ENCODE measurements around the gene CRTC1.

Gene CRTC1

DNA sequence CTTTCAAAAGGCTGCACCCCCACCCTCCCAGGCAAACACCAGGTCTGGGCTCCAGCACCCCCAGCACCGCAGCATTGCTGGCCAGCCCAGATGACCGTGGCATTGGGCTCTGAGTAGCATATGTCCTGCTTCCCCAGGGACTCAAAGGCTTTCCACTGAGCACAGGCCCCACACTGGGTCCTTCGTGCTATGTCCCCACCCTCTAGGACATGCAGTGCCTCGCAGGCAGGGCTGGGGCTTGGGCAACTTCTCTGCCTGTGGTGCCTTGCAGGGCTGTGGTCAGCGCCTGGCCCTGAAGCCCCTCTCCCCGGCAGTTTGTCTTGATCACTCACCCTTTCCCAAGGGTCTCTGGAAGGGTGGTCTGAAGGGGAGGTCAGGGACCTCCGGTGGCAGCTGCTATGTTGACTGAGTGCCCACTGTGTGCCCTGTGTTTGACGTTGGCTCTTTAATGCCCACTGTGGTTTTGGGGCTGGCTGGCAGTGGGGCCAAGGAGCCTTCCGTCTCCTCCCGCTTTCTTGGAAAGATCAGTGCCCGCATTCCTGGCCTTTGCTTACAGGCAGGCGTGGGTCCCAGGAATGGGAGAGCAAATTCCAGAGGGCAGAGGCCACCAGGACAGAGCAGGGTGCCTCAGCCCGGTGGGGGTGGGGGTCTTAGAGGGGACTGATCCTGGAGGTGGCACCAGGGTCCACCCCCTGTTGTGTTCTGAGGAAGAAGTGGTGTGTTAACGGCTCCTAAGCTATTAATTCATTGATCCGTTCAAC is 20.3 kb upstream of the CRTC1 start:
- WGBS, 2 donors (ENCODE audit: extremely low coverage in 2 of 2, insufficient read length in 2 of 2, insufficient replicate concordance in 1 of 2): no CpG with 5 or more reads among the region's 15 CpGs
- H4K91ac ChIP-seq (ENCODE audit: low read depth, low read length, poor library complexity): no peak overlapping the region
- H3K36me3 ChIP-seq (replicated peaks in 1 of 2; ENCODE audit: control insufficient read depth in 2 of 2, insufficient read depth in 2 of 2, low read length in 2 of 2): peaks cover 7 to 22% of the 10 kb centered on the region in 2 donors
- no peak overlapping the region for H2AFZ ChIP-seq (ENCODE audit: low read length)
- H2BK5ac ChIP-seq (ENCODE audit: low read length): no peak overlapping the region
- H3K14ac ChIP-seq (ENCODE audit: low read length): no peak overlapping the region
- peaks cover 0 to 2% of the 10 kb centered on the region in 2 donors for H3K9me3 ChIP-seq (replicated peaks in 1 of 2; ENCODE audit: control insufficient read depth in 2 of 2, insufficient read depth in 1 of 2, low read depth in 1 of 2, low read length in 2 of 2)
- H3K4me2 ChIP-seq (ENCODE audit: insufficient read depth, low read length, poor library complexity, severe bottlenecking): peak overlapping the region; percentile 13
- H2BK120ac ChIP-seq (ENCODE audit: low read depth, low read length): peak overlapping the region; percentile 35
- H3K23ac ChIP-seq (ENCODE audit: low read depth, low read length, poor library complexity): no peak overlapping the region
- H4K8ac ChIP-seq (ENCODE audit: low read depth, low read length): no peak overlapping the region
- H3K4me3 ChIP-seq (ENCODE audit: low read length in 2 of 2): peak overlapping the region in 1 of 2 donors; percentile 39
- H2AK5ac ChIP-seq (ENCODE audit: low read depth, low read length): peak overlapping the region; percentile 41
- H3K4ac ChIP-seq (ENCODE audit: low read length): no peak overlapping the region
- H3K79me1 ChIP-seq (ENCODE audit: low read depth, low read length): peaks cover 4% of the 10 kb centered on the region
- no peak overlapping the region for H2BK12ac ChIP-seq (ENCODE audit: low read length)
- no peak overlapping the region for H2BK15ac ChIP-seq (ENCODE audit: low read length)
- H3K4me1 ChIP-seq (ENCODE audit: control insufficient read depth in 2 of 2, insufficient read depth in 1 of 2, low read depth in 1 of 2, low read length in 2 of 2): peaks cover 12 to 21% of the 10 kb centered on the region in 2 donors
- no peak overlapping the region for H3K9ac ChIP-seq (ENCODE audit: low read depth, low read length, poor library complexity)
- DNase-seq (ENCODE audit: low spot score): no peak
- H3K27me3 ChIP-seq (ENCODE audit: control insufficient read depth in 3 of 3, insufficient read depth in 3 of 3, low read depth in 1 of 3, low read length in 3 of 3): no peaks in the 10 kb centered on the region
- H3K27ac ChIP-seq (replicated peaks; ENCODE audit: low read length): no peak overlapping the region
- peak overlapping the region; percentile 5 for H3K18ac ChIP-seq (ENCODE audit: low read length)

DNA sequence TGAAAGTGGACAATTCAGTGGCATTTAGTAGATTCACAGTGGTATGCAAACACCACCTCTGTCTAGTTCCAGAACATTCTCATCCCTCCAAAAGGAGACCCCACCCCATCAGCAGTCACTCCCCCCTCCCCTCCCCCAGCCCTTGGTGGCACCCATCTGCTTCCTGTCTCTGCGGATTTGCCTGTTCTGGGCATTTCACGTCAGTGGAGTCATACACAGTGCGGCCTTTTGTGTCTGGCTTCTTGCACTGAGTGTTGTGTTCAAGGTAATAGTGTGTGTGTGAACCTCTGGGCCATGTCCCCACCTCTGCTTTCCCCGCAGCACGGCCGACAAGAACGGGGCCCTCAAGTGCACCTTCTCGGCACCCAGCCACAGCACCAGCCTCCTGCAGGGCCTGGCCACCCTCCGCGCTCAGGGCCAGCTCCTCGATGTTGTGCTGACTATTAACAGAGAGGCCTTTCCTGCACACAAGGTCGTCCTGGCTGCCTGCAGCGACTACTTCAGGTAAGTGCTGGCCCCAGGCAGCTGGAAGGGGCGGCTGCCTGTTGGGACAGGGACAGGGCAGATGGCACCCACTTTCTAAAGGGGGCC is 19.4 kb upstream of the CRTC1 start:
- H3K27ac ChIP-seq (replicated peaks; ENCODE audit: low read length): peak overlapping the region; percentile 14
- H3K9me3 ChIP-seq (replicated peaks in 1 of 2; ENCODE audit: control insufficient read depth in 2 of 2, insufficient read depth in 1 of 2, low read depth in 1 of 2, low read length in 2 of 2): peaks cover 0 to 2% of the 10 kb centered on the region in 2 donors
- H3K27me3 ChIP-seq (ENCODE audit: control insufficient read depth in 3 of 3, insufficient read depth in 3 of 3, low read depth in 1 of 3, low read length in 3 of 3): no peaks in the 10 kb centered on the region
- no peak for DNase-seq (ENCODE audit: low spot score)
- H2AFZ ChIP-seq (ENCODE audit: low read length): no peak overlapping the region
- no CpG with 5 or more reads among the region's 14 CpGs for WGBS, 2 donors (ENCODE audit: extremely low coverage in 2 of 2, insufficient read length in 2 of 2, insufficient replicate concordance in 1 of 2)
- H3K4me1 ChIP-seq (ENCODE audit: control insufficient read depth in 2 of 2, insufficient read depth in 1 of 2, low read depth in 1 of 2, low read length in 2 of 2): peaks cover 8 to 17% of the 10 kb centered on the region in 2 donors
- no peak overlapping the region for H3K9ac ChIP-seq (ENCODE audit: low read depth, low read length, poor library complexity)
- peaks cover 11 to 31% of the 10 kb centered on the region in 2 donors for H3K36me3 ChIP-seq (replicated peaks in 1 of 2; ENCODE audit: control insufficient read depth in 2 of 2, insufficient read depth in 2 of 2, low read length in 2 of 2)
- H3K4me2 ChIP-seq (ENCODE audit: insufficient read depth, low read length, poor library complexity, severe bottlenecking): no peak overlapping the region
- H2BK12ac ChIP-seq (ENCODE audit: low read length): peak overlapping the region; percentile 22
- H4K8ac ChIP-seq (ENCODE audit: low read depth, low read length): no peak overlapping the region
- peak overlapping the region; percentile 75 for H2BK5ac ChIP-seq (ENCODE audit: low read length)
- peak overlapping the region; percentile 85 for H2BK15ac ChIP-seq (ENCODE audit: low read length)
- peak overlapping the region; percentile 85 for H3K18ac ChIP-seq (ENCODE audit: low read length)
- H3K14ac ChIP-seq (ENCODE audit: low read length): no peak overlapping the region
- H2AK5ac ChIP-seq (ENCODE audit: low read depth, low read length): no peak overlapping the region
- peaks cover 8% of the 10 kb centered on the region for H3K79me1 ChIP-seq (ENCODE audit: low read depth, low read length)
- no peak overlapping the region for H3K4ac ChIP-seq (ENCODE audit: low read length)
- peak overlapping the region in 1 of 2 donors; percentile 6 for H3K4me3 ChIP-seq (ENCODE audit: low read length in 2 of 2)
- no peak overlapping the region for H4K91ac ChIP-seq (ENCODE audit: low read depth, low read length, poor library complexity)
- H3K23ac ChIP-seq (ENCODE audit: low read depth, low read length, poor library complexity): peak overlapping the region; percentile 5
- no peak overlapping the region for H2BK120ac ChIP-seq (ENCODE audit: low read depth, low read length)

DNA sequence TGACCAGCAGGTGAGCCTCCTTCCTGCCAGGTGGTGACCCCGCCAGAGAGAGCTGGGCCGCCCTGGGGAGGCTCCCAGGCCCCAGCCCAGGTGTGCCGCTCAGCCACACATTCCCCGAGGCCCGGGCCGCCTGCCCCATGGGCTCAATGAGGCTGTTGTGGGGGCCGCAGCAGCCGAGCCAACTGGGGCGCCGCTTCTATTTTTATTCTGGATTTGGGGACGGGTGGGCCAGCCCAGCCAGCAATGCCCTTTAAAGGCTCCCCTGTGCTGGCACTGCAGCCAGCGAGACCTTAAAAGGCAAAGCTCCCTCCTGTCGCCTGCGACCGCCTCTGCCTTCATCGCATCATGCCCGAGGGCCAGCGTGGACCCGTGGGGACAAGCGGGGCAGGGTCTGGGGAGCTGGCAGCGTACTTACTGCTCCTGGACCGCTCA is 17.7 kb upstream of the CRTC1 start:
- no peak overlapping the region for H3K23ac ChIP-seq (ENCODE audit: low read depth, low read length, poor library complexity)
- H3K9me3 ChIP-seq (replicated peaks in 1 of 2; ENCODE audit: control insufficient read depth in 2 of 2, insufficient read depth in 1 of 2, low read depth in 1 of 2, low read length in 2 of 2): peaks cover 0 to 2% of the 10 kb centered on the region in 2 donors

GRCh38 chr19:18666317-18666716 is 17.2 kb upstream of the CRTC1 start:
- Histone ChIP-seq H3K79me1 (ENCODE audit: low read depth, low read length) (peaks cover 8% of the 10 kb centered on the region), H2AFZ (ENCODE audit: low read length) (no peak overlapping the region), H2BK12ac (ENCODE audit: low read length) (no peak overlapping the region), H3K4ac (ENCODE audit: low read length) (no peak overlapping the region), H4K91ac (ENCODE audit: low read depth, low read length, poor library complexity) (no peak overlapping the region), H2BK15ac (ENCODE audit: low read length) (no peak overlapping the region), H3K27me3 (ENCODE audit: control insufficient read depth in 3 of 3, insufficient read depth in 3 of 3, low read depth in 1 of 3, low read length in 3 of 3) (no peaks in the 10 kb centered on the region), H4K8ac (ENCODE audit: low read depth, low read length) (no peak overlapping the region), H3K9me3 (replicated peaks in 1 of 2; ENCODE audit: control insufficient read depth in 2 of 2, insufficient read depth in 1 of 2, low read depth in 1 of 2, low read length in 2 of 2) (peaks cover 0 to 2% of the 10 kb centered on the region in 2 donors), H3K36me3 (replicated peaks in 1 of 2; ENCODE audit: control insufficient read depth in 2 of 2, insufficient read depth in 2 of 2, low read length in 2 of 2) (peaks cover 11 to 51% of the 10 kb centered on the region in 2 donors), H3K27ac (replicated peaks; ENCODE audit: low read length) (no peak overlapping the region), H2BK5ac (ENCODE audit: low read length) (peak overlapping the region; percentile 13), H2BK120ac (ENCODE audit: low read depth, low read length) (no peak overlapping the region), H3K14ac (ENCODE audit: low read length) (no peak overlapping the region), H3K4me1 (ENCODE audit: control insufficient read depth in 2 of 2, insufficient read depth in 1 of 2, low read depth in 1 of 2, low read length in 2 of 2) (peaks cover 4 to 12% of the 10 kb centered on the region in 2 donors), H3K23ac (ENCODE audit: low read depth, low read length, poor library complexity) (no peak overlapping the region), H2AK5ac (ENCODE audit: low read depth, low read length) (peak overlapping the region; percentile 25), H3K4me2 (ENCODE audit: insufficient read depth, low read length, poor library complexity, severe bottlenecking) (no peak overlapping the region), H3K9ac (ENCODE audit: low read depth, low read length, poor library complexity) (no peak overlapping the region), H3K4me3 (ENCODE audit: low read length in 2 of 2) (no peak overlapping the region), H3K18ac (ENCODE audit: low read length) (no peak overlapping the region)
- no peak for DNase-seq (ENCODE audit: low spot score)
- no CpG with 5 or more reads among the region's 12 CpGs for WGBS, 2 donors (ENCODE audit: extremely low coverage in 2 of 2, insufficient read length in 2 of 2, insufficient replicate concordance in 1 of 2)

More for the DNA sequence above, 17.7 kb upstream of the CRTC1 start:
- Histone ChIP-seq H3K27ac (replicated peaks; ENCODE audit: low read length) (no peak overlapping the region), H3K4me2 (ENCODE audit: insufficient read depth, low read length, poor library complexity, severe bottlenecking) (no peak overlapping the region), H2BK5ac (ENCODE audit: low read length) (peak overlapping the region; percentile 13), H3K14ac (ENCODE audit: low read length) (no peak overlapping the region), H3K4ac (ENCODE audit: low read length) (no peak overlapping the region), H3K18ac (ENCODE audit: low read length) (no peak overlapping the region), H3K4me3 (ENCODE audit: low read length in 2 of 2) (no peak overlapping the region), H3K79me1 (ENCODE audit: low read depth, low read length) (peaks cover 8% of the 10 kb centered on the region), H3K27me3 (ENCODE audit: control insufficient read depth in 3 of 3, insufficient read depth in 3 of 3, low read depth in 1 of 3, low read length in 3 of 3) (no peaks in the 10 kb centered on the region), H3K9ac (ENCODE audit: low read depth, low read length, poor library complexity) (no peak overlapping the region), H4K91ac (ENCODE audit: low read depth, low read length, poor library complexity) (no peak overlapping the region), H4K8ac (ENCODE audit: low read depth, low read length) (no peak overlapping the region), H2AK5ac (ENCODE audit: low read depth, low read length) (no peak overlapping the region), H2BK12ac (ENCODE audit: low read length) (no peak overlapping the region), H2BK15ac (ENCODE audit: low read length) (no peak overlapping the region), H2BK120ac (ENCODE audit: low read depth, low read length) (no peak overlapping the region), H2AFZ (ENCODE audit: low read length) (no peak overlapping the region), H3K4me1 (ENCODE audit: control insufficient read depth in 2 of 2, insufficient read depth in 1 of 2, low read depth in 1 of 2, low read length in 2 of 2) (peaks cover 4 to 12% of the 10 kb centered on the region in 2 donors), H3K36me3 (replicated peaks in 1 of 2; ENCODE audit: control insufficient read depth in 2 of 2, insufficient read depth in 2 of 2, low read length in 2 of 2) (peaks cover 11 to 46% of the 10 kb centered on the region in 2 donors)
- no CpG with 5 or more reads among the region's 22 CpGs for WGBS, 2 donors (ENCODE audit: extremely low coverage in 2 of 2, insufficient read length in 2 of 2, insufficient replicate concordance in 1 of 2)
- no peak for DNase-seq (ENCODE audit: low spot score)
